NT2/D1 (cell line): Measurements from ENCODE around the gene ZNF205.

Source experiments
- DNase-seq: peaks from one replicate; pipeline ENCODE4 v3.0.0-alpha.2; 2011; ENCODE audit warnings: low read depth, low spot score
- H3K27me3 ChIP-seq: 2 replicates; pipeline ENCODE4 v1.6.0; 2011; ENCODE audit warnings: mild to moderate bottlenecking; ENCODE audit not compliant: insufficient read length, insufficient read depth
- H3K36me3 ChIP-seq: 2 replicates; pipeline ENCODE4 v1.6.1; 2011; ENCODE audit warnings: mild to moderate bottlenecking, low read length, mixed read lengths; ENCODE audit not compliant: insufficient read depth, insufficient read length
- H3K4me1 ChIP-seq: 2 replicates; pipeline ENCODE4 v1.5.1; 2011; ENCODE audit not compliant: insufficient read depth, insufficient read length
- H3K4me3 ChIP-seq: 2 replicates; pipeline ENCODE4 v1.5.1; 2011; ENCODE audit warnings: low read depth; ENCODE audit not compliant: insufficient read length
- H3K9ac ChIP-seq: 2 replicates; pipeline ENCODE4 v1.6.0; 2011; ENCODE audit warnings: low read depth; ENCODE audit not compliant: insufficient read length
- H3K9me3 ChIP-seq: 2 replicates; pipeline ENCODE4 v1.5.1; 2011; ENCODE audit warnings: mild to moderate bottlenecking, low read length; ENCODE audit not compliant: insufficient read depth
- SUZ12 ChIP-seq: IDR thresholded peaks from 2 replicates; pipeline ENCODE4 v1.6.1; 2011; ENCODE audit not compliant: insufficient read length, insufficient read depth; ENCODE audit errors: extremely low read depth
- YY1 ChIP-seq: IDR thresholded peaks from 2 replicates; pipeline ENCODE4 v1.6.1; 2011; ENCODE audit not compliant: insufficient read length, insufficient read depth
- ZNF274 ChIP-seq: IDR thresholded peaks from 2 replicates; pipeline ENCODE4 v1.6.1; 2011; ENCODE audit warnings: mild to moderate bottlenecking, low read depth, low read length

ZNF205 gene

GRCh38 chr16:3086596-3087242 lies 25.7 kb upstream of the ZNF205 start:
- peaks cover 27% of the 10 kb centered on the region for H3K4me1 ChIP-seq
- no peak for DNase-seq
- peaks cover 31% of the 10 kb centered on the region for H3K36me3 ChIP-seq
- H3K4me3 ChIP-seq: no peak overlapping the region
- peak overlapping the region; percentile 39 for H3K9ac ChIP-seq
- H3K9me3 ChIP-seq: no peaks in the 10 kb centered on the region
- no peak for TF ChIP-seq ZNF274
- TF ChIP-seq YY1: no peak
- no peak for TF ChIP-seq SUZ12
- no peaks in the 10 kb centered on the region for H3K27me3 ChIP-seq

DNA sequence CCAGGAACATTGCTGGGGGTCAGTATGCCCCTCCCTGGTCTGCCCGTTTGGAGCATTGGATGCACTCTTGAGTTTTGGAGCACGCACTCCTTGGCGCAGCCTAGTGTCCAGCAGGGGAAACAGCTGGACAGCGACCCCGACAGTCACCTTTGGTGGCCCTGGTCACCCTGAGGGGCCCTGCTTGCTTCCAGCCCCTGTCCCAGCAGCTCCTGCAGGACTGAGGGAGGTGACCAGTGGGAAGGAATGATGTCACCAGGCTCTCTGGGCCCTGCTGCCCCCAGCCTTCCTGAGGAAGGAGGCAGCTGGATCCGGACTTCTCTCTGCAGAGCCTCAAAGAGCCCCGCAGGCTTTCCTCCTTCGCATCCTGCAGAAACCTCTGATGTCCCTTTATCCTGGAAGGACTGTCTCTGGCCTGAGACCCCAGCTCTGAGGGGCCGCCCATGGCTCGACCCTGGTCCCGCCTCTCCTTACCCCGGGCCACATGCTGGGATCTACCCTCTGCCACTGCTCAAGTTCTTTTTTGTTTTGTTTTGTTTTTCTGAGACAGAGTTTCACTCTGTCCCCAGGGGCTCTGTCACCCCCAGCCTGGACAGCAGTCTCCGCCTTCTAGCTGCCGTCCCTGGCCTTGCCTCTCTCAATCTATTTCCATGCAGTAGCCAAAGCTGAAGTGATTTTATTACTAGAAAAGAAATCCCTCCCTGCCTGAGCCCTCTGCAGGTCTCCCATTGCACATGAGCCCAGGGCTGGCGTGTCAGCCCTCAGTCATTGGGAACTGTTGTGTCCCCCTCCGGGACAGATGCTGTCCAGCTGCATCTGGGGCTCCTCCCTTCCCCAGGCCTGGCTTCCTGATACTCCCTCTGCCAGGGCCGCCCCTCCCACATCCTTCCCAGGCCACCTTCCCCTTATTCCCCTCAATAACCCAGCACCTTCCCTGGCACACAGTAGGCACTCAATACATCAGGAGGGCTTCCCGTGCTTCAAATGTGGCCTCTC lies 24.8 kb upstream of the ZNF205 start:
- DNase-seq: no peak
- Histone ChIP-seq H3K36me3 (peaks cover 36% of the 10 kb centered on the region), H3K4me3 (no peak overlapping the region), H3K9me3 (no peaks in the 10 kb centered on the region), H3K9ac (peak overlapping the region; percentile 57), H3K27me3 (no peaks in the 10 kb centered on the region), H3K4me1 (peaks cover 27% of the 10 kb centered on the region)
- no peak for TF ChIP-seq SUZ12
- TF ChIP-seq ZNF274: no peak
- TF ChIP-seq YY1: no peak

DNA sequence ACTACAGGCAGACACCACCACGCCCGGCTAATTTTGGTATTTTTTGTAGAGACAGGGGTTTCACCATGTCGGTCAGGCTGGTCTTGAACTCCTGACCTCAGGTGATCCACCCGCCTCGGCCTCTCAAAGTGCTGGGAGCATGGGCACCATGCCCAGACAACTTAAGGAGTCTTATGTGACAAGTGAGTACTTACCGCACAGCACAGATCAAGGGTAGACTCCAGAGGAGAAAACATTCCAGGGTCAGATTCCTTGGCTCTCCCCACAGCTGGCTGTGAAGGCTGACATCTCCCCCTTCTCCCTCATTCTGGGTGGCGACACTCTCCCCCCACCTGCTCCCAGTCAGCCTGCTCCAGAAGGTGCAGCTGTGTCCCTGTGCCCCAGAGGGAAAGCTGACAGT lies 23.9 kb upstream of the ZNF205 start:
- peaks cover 39% of the 10 kb centered on the region for H3K36me3 ChIP-seq
- H3K9me3 ChIP-seq: no peaks in the 10 kb centered on the region
- no peak overlapping the region for H3K4me3 ChIP-seq
- TF ChIP-seq ZNF274 (no peak), SUZ12 (no peak), YY1 (no peak)
- H3K27me3 ChIP-seq: no peaks in the 10 kb centered on the region
- no peak for DNase-seq
- H3K9ac ChIP-seq: no peak overlapping the region
- peaks cover 31% of the 10 kb centered on the region for H3K4me1 ChIP-seq

DNA sequence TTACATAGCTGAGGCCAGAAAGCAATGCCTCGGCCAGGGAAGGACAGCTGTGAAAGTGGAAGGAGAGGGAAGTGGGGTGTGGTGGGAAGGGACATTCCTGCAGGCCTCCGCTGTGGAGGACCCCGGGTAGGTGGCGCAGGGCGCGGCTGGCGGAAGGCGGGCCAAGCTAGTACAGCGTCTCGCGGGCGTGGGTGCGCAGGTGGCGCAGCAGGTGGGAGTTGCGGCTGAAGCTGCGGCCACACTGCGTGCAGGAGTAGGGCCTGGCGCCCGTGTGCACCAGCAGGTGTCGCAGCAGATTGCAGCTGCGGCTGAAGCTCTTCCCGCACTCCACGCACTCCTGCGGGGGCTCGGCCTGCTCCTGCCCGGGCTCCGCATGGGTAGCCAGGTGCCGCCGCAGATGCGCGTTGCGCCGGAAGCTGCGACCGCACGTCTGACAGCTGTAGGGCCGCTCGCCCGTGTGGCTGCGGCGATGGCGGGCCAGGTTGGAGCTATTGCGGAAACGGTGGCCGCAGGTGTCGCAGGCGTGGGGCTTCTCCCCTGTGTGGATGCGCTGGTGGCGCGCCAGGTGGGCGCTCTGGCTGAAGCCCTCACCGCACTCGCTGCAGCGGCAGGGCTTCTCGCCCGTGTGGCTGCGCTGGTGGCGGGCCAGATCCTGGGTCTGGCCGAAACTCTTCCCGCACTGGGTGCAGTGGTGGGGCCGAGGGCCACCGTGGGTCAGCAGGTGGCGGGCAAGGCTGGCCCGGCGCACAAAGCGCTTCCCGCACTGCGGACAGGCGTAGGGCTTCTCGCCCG lies 23.3 kb upstream of the ZNF205 start:
- H3K36me3 ChIP-seq: peaks cover 39% of the 10 kb centered on the region

GRCh38 chr16:3089717-3090592 lies 22.4 kb upstream of the ZNF205 start:
- Histone ChIP-seq H3K27me3 (no peaks in the 10 kb centered on the region), H3K9ac (no peak overlapping the region), H3K9me3 (no peaks in the 10 kb centered on the region), H3K4me3 (no peak overlapping the region), H3K4me1 (peaks cover 29% of the 10 kb centered on the region), H3K36me3 (peaks cover 41% of the 10 kb centered on the region)
- TF ChIP-seq SUZ12 (no peak), YY1 (no peak), ZNF274 (no peak)
- DNase-seq: no peak

More for the DNA sequence above, 23.3 kb upstream of the ZNF205 start:
- H3K4me1 ChIP-seq: peaks cover 29% of the 10 kb centered on the region
- no peak overlapping the region for H3K4me3 ChIP-seq
- no peaks in the 10 kb centered on the region for H3K9me3 ChIP-seq
- no peak for TF ChIP-seq YY1
- TF ChIP-seq SUZ12: no peak
- peak overlapping the region; percentile 25 for H3K9ac ChIP-seq
- H3K27me3 ChIP-seq: no peaks in the 10 kb centered on the region
- no peak for DNase-seq

GRCh38 chr16:3091551-3091950 lies 20.8 kb upstream of the ZNF205 start:
- H3K4me1 ChIP-seq: peaks cover 36% of the 10 kb centered on the region
- peaks cover 41% of the 10 kb centered on the region for H3K36me3 ChIP-seq
- TF ChIP-seq YY1: no peak
- TF ChIP-seq SUZ12: no peak
- TF ChIP-seq ZNF274: no peak
- peak overlapping the region; percentile 6 for H3K9ac ChIP-seq
- no peaks in the 10 kb centered on the region for H3K27me3 ChIP-seq
- no peaks in the 10 kb centered on the region for H3K9me3 ChIP-seq
- no peak for DNase-seq
- no peak overlapping the region for H3K4me3 ChIP-seq
